Stimulated activated CD4-positive, alpha-beta T cell treated with anti-CD3 and anti-CD28 coated beads, TNF-alpha, amount 100 ng/mL, for 1 hour (primary cell): ENCODE measurements around the gene QSER1.
"Not testable (repeated sequence)": the region's sequence is repeated elsewhere in the genome, so short reads cannot be mapped to it uniquely, and the experiment has no call there.

Experiments used
- DNase-seq, 3 donors: peaks; one replicate each; pipeline ENCODE4 v3.0.0-alpha.2; 2020; ENCODE audit warnings: low read depth in 3 of 3, low spot score in 1 of 3

QSER1 gene

DNA sequence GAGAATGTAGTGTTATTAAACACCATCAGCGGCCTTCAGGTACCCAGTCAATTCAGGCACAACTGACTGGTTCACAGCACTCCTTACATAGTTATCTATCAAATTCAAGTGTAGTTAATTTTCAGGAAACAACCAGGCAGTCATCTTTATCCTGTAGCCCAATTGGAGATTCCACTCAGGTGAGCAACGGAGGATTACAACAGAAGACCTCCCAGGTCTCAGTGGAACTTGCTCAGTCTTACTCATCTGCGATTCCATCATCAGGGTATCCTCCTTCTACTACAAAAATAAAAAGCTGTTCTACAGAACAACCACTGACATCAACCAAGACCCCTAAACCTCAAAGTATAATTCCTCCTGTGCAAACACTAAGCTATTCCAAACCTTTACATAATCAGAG is 39.6 kb downstream of the QSER1 start:
- DNase-seq, result no peak

GRCh38 chr11:32935462-32936029 is 42.9 kb downstream of the QSER1 start:
- no peak for DNase-seq

DNA sequence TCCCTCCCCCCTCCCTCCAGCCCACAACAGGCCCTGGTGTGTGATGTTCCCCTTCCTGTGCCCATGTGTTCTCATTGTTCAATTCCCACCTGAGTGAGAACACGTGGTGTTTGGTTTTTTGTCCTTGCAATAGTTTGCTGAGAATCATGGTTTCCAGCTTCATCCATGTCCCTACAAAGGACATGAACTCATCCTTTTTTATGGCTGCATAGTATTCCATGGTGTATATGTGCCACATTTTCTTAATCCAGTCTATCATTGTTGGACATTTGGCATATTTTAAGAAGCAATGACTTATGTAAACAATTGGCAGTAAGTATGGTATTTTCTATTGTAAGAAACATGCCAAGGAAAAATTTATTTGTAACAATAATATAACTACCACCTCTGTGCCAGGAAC is 43.6 kb downstream of the QSER1 start:
- DNase-seq, result not testable (repeated sequence)

DNA sequence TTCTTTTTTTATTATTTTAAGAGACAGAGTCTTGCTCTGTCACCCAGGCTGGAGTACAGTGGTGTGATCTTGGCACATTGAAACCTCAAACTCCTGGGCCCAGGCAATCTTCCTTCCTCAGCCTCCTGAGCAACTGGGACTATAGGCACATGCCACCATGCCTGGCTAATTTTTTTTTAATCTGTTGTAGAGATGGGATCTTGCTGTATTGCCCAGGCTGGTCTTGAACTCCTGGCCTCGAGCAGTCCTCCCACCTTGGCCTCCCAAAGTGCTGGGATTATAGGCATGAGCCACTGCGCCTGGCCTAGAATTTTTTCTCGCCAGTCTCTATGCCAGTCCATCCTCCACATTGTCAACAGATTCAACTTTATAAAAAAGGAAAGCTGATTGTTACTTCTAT is 44.7 kb downstream of the QSER1 start:
- DNase-seq, result not testable (repeated sequence)

DNA sequence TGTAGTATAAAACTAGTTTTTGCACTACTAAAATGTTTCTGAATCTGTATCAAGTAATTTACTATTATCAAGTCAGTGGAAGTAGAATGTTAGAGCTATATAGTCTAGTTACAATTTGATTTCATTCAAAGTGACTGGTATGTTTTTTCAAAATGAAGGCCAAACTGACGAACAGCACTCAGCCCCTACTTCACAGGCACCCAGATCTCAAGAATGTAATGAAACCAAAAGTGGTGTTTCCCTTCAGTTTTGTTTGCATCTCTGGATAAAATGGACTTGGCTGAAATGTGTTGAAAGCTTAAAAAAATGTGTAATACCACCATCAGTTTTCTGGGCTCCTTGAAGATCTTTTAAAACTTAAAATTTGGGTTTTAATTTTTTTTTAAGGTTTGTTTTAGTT is 46.4 kb downstream of the QSER1 start:
- no peak for DNase-seq

- DNase-seq, result no peak
Observed at GRCh38 chr11:32939866-32940265, 47.3 kb downstream of the QSER1 start.

DNA sequence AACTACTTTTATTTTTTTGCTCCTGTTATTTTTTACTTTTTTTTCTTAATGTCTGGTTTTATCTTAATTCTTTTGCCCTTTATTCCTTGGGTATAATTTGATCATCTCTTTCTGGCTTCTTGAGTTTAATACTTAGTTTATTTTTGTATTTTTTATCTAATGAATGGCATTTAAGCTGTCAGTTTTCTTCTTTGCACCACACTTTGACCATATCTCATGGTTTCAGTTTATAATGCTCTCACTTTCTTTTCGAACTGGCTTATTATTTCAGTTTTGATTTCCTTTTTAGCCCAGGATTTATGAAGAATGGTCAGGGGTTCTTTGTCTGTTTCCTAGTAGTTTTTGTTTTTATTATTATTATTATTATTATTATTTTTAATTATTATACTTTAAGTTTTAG is 48.3 kb downstream of the QSER1 start:
- DNase-seq, result no peak

DNA sequence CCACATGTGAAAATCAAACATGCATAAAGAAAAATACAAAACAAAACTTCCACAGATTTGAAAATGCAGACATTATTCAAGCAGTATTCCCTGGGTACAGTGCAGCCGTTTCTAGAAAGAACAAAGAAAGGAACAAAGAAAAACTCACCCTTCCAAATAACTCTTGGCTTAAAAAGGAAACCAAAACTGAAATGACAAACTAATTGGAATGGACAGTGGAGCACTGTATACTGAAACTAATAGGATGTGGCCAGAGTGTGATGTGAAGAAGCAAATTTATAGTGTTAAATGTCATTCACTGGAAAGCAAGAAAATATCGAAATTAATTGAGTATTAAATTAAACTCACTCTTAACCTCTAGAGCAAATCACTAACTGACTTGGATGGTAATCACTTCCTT is 55.4 kb downstream of the QSER1 start:
- DNase-seq, result no peak

DNA sequence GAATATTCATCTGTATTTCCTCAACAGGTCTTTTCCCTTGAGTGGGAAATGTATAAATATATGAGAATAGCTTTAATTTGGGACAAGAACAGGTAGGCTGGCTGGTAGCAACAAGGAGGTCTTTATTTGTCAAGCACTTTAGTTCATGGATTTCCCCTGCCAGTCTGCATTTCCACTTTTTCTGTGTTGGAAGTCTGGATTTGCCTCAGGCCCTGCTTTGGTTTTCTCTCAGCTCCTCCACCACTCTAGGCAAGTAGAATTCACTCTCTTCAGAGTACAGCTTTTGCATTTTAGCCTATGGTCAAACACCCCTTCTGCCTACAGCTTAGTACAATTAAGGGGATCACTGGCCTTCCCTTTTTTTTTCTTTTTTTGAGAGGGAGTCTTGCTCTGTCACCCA is 57.1 kb downstream of the QSER1 start:
- DNase-seq, result no peak

- no peak for DNase-seq
Observed at GRCh38 chr11:32952421-32952820, 59.8 kb downstream of the QSER1 start.

- DNase-seq, result no peak
Observed at GRCh38 chr11:32953700-32954099, 61.1 kb downstream of the QSER1 start.

DNA sequence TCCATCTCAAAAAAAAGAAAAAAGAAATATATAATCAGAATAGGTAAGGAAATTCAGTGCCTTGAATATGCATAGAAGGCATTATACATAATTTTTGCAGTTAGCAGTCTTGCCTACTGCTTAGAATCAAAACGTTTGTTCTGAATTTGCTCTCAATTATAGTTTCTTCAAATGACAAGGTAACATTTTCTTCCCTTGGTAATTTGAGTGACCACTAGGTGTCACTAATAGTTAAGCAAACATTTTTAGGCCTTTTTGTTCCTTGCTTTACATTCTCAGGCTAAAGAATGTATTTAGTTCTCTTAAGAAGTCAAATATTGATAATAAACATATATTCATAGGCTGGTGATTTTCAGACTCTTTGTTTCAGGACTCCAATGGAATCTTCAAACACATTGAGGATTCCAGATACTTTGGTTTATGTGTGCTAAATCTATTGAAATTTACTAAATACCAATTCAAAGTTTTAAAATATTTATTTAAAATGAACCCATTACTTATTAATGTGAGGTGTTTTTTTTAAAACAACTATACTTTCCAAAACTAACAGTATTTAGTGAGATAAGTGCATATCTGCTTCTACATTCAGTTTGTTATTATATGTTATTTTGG is 68.0 kb downstream of the QSER1 start:
- no peak for DNase-seq

GRCh38 chr11:32962016-32962415 is 69.4 kb downstream of the QSER1 start:
- no peak for DNase-seq

GRCh38 chr11:32963721-32964120 is 71.1 kb downstream of the QSER1 start:
- no peak for DNase-seq

DNA sequence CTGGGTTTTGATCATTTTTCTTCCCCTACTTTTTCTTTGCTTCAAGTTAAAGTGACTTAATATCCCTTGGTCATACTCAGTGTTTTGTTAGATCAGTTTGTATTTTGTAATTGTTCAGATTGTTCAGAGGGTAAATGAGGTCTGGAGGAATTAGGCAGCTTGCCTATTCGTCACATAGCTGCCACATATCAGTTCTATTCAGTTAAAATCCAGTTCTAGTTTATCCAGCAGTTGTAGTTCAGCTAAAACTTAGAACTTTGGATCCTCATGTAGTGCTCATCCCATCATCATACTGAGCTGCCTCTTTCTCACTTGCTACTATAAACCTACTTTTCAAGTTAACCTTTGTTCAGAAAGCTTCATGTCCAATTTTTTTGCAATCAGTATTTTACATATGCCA is 75.9 kb downstream of the QSER1 start:
- no peak for DNase-seq

- DNase-seq, result not testable (repeated sequence)
Observed at GRCh38 chr11:32972233-32972632, 79.6 kb downstream of the QSER1 start.

GRCh38 chr11:32972781-32973180 is 80.2 kb downstream of the QSER1 start:
- no peak for DNase-seq

DNA sequence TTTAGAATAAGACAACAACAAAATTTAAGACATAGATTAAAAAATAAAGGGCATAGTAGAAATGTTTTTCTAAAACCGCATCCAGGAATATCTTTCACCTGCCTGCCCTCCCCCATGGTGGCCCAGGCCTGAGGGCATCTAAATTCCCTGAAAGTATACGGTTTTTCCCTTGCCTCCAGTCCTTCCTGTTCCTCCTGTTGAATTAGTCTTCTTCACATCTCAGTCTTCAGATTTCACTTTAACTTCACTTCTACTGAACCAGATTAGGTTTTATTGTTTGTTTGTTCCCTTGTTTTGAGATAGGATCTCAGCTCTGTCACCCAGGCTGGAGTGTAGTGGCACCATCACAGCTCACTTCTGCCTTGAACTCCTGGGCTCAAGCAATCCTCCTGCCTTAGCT is 90.0 kb downstream of the QSER1 start:
- no peak for DNase-seq

GRCh38 chr11:32983506-32983905 is 90.9 kb downstream of the QSER1 start:
- no peak for DNase-seq

- DNase-seq, result no peak
Observed at GRCh38 chr11:32985600-32985999, 93.0 kb downstream of the QSER1 start.

GRCh38 chr11:32987851-32988250 is 95.2 kb downstream of the QSER1 start:
- DNase-seq, result no peak

- no peak for DNase-seq
Observed at GRCh38 chr11:32990481-32990880, 97.9 kb downstream of the QSER1 start.

DNA sequence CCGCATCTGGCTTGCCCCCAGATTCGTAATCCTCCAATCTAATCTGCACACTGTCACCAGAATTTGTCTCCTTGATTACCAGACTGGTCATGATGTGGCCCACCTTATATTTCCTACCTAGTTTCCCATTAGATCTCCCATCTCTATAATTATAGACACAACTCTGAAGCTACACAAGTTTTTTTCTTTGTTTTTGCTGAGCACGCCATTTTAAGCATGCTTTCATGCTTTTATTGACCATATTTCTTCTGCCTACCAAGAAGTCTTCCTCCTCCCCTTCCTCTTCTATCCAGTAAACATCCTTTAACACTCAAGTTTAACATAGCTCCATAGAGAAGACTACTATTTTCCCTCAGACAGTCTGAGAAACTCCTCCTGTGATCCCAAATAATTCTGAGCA is 98.8 kb downstream of the QSER1 start:
- no peak for DNase-seq
